IPS-18c (cell line): Measurements from ENCODE around the gene TULP1.
A peak's percentile ranks its signal among the peaks of the same experiment; 100 is the strongest.

ENCODE experiments used
- H3K4me3 ChIP-seq: 2 replicates; pipeline ENCODE4 v1.7.0; 2013; ENCODE audit warnings: low read depth, mild to moderate bottlenecking, low read length, moderate library complexity; ENCODE audit not compliant: insufficient read depth
- H3K9me3 ChIP-seq: one replicate; pipeline ENCODE4 v1.6.1; 2013; ENCODE audit warnings: mild to moderate bottlenecking, low read length, moderate library complexity; ENCODE audit not compliant: control insufficient read depth, insufficient read depth

Gene TULP1

DNA sequence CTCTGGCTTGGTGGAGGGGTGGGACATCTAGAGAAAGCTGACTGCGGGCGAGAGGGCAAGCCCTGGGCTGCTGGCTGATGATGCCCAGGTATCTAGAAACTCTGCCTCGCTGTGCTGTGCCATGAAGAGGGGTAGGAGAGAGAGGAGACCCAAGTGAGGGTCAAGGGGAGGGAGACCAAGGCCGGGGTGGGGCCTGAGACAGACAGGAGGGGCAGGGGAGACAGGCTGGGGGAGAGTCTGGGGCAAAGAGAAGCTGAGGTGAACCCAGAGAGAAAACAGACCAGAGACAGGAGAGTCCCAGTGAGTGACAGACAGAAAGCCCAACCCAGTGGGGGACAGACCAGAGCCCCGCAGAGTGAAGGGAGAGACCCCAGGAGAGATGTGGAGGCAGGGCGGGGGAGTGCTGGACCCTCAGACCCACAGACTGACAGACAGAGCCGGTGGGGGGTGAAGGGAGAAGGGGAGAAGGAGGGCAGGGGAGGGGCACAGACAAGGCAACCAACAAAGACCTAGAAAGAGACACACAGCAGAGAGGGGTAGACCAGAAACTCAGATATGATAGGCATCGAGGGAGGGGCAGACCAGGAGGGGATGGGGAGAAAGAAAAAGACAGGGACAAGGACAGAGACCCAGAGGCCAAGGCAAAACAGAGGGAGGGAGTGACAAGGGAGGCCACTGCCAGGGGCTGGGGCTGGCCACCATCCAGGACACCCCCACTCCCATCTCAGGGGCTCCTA is 21.7 kb downstream of the TULP1 start:
- H3K4me3 ChIP-seq = peak overlapping the region; percentile 28; the same call in 1 of the 2 replicates

DNA sequence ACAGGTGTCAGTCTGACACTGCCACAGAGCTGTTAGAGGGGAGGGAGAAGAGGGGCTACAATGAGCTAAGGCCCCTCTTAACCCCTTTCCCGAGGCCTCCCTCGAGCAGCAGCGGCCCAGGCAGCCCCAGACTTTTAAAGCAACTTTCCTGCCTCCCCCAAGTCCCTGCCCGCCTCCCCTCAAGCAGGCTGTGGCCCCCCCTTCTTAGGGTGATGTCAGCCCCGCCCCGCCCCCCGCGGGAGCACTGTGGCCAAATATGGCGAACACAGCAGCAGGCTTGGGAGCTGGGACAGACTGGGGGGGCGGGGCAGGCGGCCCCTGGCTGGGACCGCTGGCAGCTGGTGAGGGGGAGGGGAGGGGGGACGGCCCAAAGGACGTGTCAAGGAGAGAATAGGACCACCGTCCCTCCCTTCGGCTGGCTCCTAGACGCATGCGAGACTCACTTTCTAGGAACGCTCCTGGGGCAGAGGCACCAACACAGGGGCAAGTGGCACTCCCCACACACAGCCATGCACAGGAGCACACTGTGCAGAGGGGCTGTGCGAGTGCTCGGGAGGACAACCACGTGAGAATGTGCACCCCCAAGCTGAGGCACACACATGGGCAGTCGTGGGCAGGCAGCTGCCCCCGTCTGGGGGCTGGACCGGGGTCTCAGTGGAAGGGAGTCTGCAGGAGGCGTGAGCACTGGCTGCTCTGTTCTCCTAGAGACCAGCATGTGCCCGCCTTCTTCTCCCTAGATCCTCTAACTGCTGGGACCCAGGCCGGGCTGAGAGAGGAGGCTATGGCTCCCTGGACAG is 22.5 kb downstream of the TULP1 start:
- Histone ChIP-seq H3K4me3 (peak overlapping the region; percentile 32), H3K9me3 (no peaks in the 10 kb centered on the region)

More for the DNA sequence above, 21.7 kb downstream of the TULP1 start:
- no peaks in the 10 kb centered on the region for H3K9me3 ChIP-seq

DNA sequence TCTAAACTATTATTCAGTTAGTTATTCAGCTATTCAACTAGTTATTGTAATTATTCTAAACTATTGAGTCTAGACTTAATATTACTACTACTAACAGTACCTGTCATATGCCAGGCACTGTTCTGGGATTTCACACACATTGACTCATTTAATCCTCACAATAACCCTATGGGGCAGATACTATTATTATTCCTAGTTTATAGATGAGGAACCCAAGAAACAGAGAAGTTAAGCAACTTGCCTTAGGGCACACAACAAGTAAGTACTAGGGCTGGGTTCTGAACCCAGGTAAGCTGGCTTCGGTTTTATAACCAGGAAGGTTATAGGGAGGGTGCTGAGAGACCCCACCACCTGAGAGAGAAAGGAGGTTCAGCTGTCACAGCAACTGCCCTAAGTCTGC is 23.6 kb downstream of the TULP1 start:
- Histone ChIP-seq H3K9me3 (no peaks in the 10 kb centered on the region), H3K4me3 (no peak overlapping the region)

DNA sequence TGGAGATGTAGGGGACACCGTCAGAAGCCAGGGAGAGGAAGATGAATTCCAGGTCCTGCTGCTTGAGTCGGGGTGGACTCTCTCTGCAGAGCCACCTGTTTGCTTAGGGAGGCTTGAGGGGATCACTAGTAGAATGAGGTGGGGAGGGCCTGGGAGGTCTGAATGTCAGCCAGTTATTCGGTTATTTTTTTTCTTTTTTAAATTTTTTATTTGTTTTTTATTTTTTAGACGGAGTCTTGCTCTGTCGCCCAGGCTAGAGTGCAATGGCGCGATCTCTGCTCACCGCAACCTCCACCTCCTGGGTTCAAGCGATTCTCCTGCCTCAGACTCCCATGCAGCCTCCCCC is 24.2 kb downstream of the TULP1 start:
- no peak overlapping the region for H3K4me3 ChIP-seq
- H3K9me3 ChIP-seq = no peaks in the 10 kb centered on the region

DNA sequence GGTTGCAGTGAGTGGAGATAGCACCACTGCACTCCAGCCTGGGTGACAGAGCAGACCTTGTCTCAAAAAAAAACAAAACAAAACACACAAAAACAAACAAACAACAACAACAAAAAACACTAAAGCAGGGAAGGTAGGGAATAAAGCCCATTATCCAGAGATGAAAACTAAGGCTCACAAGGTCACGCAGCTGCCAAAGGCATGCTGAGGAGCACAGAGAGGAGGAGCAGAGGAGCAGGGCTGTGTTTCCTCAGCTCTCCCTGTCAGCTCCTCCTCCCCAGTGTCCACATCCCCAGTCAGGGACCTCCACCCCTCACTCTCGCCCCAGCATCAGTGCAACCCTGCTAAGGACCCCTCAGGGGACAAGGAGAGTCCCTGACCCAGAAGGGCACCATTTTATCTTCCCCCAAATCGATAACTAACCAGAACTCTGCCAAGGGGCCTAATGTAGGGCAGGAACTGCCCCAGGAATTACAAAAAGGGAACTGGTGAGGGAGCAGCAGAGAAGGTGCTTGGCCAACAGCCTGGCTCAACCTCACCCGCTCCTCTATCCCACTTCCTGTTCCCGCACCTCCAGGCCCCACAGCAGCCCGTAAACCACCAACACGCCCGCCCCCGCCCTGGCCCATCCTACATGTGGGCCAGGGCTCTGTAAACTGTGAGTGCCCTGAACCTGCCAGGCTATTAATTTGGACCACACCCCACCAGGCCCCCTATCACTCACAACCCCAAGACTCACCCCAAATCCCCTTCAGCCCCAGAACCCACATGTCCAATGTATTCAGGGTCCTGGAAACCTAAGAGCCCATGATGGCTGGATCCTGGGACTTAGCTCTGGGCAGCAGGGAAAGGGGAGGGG is 24.8 kb downstream of the TULP1 start:
- H3K9me3 ChIP-seq = no peaks in the 10 kb centered on the region
- H3K4me3 ChIP-seq = peak overlapping the region; percentile 15

DNA sequence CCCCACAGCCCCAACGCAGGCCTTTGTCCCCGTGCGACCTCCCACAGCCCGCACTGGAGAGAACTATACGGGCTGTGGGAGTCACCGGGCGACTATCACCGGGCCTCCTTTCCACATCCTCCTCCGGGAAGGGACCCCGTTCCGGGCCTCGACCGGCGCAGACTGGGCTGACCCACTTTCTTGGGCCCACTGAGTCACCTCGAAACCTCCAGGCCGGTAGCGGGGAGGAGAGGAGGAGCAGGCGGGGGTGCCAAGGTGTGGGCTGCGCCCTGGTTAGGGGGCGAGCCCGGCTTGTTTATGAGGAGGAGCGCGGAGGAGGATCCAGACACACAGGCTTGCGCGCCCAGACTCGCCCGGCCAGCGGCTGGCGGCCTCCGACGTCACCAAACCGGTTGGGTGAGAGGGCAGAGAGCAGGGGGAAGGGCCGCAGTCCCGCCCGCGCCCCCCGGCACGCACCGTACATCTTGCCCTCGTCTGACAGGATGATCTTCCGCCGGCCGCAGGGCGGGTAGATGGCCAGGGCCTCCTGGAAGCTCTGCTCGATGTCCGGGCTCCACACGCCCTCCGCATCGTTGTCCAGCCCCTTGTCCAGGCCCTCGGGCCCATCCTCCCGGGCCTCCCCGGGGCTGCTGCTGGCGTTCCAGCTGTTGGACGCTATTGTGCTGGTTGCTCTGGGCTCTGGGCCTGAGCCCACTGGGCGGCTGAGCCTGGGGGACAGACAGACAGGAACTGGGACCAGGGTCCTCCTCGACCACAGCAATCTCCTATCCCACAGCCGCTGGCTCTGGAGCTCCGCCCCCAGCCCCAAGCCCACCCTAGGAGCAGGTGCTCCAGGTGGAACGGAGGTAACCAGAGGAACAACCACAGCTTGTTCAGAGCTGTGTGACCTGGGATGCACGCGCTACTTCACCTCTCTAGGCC is 26.4 kb downstream of the TULP1 start:
- Histone ChIP-seq H3K4me3 (peak overlapping the region; percentile 39), H3K9me3 (no peaks in the 10 kb centered on the region)

DNA sequence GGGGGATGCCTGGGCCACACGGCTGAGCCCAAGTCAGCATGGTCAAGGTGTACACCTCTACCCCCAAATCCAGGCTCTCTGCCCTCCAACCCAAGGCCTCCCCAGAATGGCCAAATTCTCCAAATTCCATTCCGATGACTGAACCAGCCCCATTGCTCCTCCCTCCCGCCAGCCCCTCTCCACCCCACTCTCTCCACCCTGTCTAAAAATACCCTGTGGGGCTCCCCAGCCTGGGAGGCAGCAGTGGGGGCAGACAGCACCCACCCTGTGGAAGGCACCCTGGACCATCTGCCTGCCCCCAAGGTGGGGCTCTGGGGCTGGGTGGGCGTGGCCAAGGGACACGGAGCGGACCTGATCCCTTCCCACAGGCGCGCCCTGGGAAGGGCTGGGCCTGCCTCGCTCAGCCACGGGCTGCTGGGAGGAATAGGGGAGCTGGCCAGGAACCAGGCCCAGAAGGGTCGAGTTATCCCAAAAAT is 27.3 kb downstream of the TULP1 start:
- no peaks in the 10 kb centered on the region for H3K9me3 ChIP-seq
- H3K4me3 ChIP-seq = peak overlapping the region; percentile 39; the same call in 1 of the 2 replicates

DNA sequence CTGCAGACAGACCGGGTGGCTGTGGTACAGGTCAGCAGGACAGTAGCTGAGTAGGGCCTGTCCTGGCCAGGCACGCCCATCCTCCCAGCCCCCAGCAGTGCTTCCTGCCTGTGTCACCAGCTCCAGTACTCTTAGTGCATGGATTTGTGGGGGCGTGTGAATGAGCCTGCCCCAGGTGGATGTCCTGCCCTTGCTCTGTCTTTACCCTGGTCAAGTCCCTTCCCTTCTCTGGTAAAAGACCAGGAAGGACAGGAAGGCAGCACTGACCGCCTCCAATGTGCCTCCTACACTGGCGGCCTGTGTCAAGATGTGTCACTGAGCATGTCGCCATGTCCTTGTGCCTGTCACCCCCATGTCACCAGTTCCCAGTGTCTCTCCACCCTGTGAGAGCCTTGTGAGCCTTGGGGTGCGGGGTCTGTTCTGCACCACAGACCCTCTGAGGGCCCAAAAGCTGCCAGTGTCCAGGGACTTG is 27.7 kb downstream of the TULP1 start:
- Histone ChIP-seq H3K9me3 (no peaks in the 10 kb centered on the region), H3K4me3 (no peak overlapping the region; the same call in 1 of the 2 replicates)

DNA sequence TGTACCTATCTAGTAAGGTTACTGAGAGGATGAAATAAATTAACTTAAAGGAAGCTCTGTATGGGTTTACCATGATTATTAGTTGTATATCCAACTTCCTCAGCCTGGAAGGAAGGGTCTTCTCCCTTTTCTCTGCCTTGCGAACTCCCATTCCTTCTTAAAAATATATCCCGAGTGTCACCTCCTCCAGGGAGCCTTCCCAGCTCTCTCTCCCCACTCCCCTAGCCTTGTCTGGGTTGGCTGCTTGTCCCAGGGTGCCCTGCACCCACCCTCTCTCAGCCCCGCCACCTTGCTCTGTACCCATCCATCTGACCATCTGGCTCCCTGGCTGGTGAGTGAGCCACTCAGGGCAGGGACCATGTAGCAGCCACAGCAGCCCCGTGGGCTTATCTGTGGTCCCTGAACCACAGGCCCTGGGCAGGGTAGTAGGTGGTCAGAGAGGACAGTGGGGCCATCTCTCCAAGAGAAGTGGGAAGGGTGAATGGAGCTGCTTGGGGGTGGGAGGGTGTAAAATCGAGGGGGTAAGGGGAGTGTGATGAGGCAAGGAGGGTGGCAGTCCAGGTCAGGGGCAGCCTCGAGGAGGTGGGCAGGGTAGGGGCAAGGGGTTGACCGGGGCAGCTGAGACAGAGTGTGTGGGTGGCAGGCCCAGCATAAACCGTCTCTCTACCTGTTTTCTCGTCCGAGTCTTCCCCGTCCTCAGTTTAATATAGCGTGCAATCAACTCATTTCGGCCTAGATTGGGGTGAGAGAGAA is 28.6 kb downstream of the TULP1 start:
- H3K4me3 ChIP-seq = no peak overlapping the region
- H3K9me3 ChIP-seq = no peaks in the 10 kb centered on the region

DNA sequence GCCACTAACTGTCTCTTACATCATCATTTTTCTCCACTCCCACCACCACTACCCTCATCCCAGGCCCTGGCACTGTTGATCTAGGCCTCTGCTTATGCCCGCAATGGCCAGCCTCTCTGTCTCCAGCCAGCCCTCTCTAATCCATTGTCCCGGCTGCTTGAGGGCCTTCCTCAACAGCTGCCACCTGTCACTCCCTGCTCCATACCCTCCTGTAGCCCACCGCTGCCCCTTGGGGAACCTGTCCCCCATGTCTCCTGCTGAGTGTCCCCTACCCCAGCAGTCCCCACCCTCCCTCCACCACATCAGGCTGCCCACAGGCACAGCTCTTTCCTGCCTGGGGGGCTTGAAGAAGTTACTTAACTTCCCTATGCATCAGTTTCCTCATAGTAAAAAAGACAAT is 29.2 kb downstream of the TULP1 start:
- Histone ChIP-seq H3K4me3 (no peak overlapping the region), H3K9me3 (no peaks in the 10 kb centered on the region)

DNA sequence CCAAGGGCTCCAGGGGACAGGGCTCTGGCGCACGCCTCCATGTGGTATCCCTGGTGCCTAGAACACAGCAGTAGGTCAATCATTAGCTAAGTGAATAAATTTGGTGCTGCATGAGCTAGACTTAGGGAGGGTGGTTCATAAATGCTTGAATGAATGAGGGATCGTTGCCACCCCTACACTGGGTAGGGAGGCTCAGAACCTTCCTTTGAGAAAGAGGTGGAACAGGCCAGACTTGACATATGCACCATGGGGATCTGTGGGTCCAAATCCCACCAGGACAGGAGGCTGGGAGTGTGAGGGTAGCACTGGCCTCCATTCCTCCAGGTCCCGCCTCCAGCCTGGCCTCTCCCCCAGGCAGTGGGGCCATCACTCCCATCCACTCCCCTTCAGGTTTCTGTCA is 29.6 kb downstream of the TULP1 start:
- Histone ChIP-seq H3K9me3 (no peaks in the 10 kb centered on the region), H3K4me3 (no peak overlapping the region)

DNA sequence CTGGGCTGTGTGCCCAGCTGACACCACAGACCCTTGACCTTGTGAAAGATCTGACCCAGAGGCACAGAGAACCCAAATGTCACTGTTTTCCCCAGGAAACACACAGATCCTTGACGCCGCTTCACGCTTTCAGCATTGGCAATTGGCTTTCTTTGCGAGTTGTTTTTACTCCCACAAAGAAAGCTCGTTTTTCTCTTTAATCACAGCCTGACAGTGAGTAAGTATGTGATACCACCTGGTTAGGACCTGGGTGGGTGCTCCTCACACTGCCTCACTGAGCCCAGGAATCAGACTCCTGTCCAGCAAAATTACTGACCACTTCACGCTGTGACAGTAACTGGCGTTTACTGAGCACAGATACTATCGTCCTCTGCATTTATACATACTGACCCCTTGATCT is 31.5 kb downstream of the TULP1 start:
- H3K4me3 ChIP-seq = no peak overlapping the region
- no peaks in the 10 kb centered on the region for H3K9me3 ChIP-seq

DNA sequence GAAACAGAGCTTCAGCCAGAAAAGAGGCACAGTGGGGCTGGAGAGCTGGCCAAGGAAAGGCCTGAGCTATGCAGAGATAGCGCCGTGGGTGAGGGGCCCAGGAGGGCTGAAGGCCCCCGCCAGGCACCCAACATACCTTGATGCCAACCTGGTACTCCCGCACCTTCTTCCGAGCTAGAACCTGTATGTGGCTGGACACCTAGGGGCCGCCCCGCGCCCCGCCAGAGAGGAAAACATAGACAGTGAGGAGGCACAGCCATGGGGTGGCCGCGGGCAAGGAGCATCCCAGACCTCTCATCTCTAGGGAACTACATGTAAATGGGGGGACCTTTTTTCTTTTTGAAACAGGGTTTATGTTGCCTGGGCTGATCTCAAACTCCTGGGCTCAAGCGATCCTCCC is 32.5 kb downstream of the TULP1 start:
- Histone ChIP-seq H3K4me3 (no peak overlapping the region), H3K9me3 (no peaks in the 10 kb centered on the region)

DNA sequence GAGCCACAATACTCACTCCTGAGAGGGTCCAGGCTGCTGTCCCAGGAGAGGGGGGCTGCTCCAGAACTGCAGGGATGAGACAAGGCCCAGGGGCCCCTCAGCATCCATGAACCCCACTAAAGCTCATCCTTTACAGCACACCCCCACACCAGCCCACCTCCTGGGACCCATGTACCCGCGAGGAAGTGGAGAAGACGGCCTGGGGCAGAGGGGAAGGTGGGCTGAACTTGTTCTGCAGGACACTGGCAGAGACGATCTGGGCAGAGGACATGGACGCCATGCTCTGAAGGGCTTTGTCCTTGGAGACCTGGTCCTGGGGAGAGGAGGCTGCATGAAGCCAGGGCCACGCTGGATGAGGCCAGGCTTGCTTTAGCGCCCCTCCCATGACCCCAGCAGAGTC is 34.4 kb downstream of the TULP1 start:
- no peaks in the 10 kb centered on the region for H3K9me3 ChIP-seq
- H3K4me3 ChIP-seq = no peak overlapping the region

DNA sequence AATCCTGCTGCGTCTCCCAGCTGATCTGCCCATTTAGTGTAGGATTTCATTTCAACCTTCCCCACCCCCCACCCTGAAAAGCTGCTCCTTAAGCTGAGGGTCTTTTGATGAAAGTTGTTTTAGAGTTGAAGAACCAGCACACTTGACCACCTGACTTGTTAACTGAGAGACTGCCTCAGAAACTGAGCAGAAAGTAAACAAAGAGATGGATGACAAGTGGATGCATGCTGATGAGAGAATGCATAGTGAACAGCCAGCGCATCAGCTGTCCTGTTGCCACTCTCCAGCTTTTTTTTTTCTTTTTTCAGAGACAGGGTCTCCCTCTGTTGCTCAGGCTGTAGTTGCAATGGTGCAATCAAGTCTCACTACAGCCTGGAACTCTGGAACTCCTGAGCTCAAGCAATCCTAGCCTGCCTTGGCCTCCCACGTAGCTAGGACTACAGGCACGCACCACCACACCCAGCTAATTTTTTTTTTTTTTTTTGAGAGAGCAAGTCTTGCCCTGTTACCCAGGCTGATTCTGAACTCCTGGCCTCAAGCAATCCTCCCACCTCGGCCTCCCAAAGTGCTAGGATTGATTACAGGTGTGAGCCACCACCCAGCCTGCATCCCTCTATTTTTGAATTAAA is 35.0 kb downstream of the TULP1 start:
- no peaks in the 10 kb centered on the region for H3K9me3 ChIP-seq

DNA sequence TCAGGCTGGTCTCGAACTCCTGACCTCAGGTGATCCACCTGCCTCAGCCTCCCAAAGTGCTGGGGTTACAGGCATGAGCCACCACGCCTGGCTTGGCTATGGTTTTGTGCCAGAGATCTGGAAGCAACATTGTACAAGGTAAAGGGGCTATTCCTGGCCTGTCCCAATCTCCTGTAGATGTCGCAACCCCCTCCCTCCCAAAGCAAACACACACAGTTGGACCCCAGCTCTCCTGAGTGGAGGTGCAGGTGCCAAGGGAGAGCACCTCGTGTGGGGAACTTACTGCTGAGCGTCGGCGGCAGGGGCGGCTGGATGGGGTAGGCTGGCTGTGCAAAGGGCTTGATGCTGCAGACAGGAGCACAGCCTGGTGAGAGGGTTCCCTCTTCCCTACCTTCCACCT is 35.7 kb downstream of the TULP1 start:
- no peaks in the 10 kb centered on the region for H3K9me3 ChIP-seq
- H3K4me3 ChIP-seq = no peak overlapping the region

More for the DNA sequence above, 35.0 kb downstream of the TULP1 start:
- no peak overlapping the region for H3K4me3 ChIP-seq
